A549 (cell line): Measurements from ENCODE around the gene IFNLR1.

Source experiments
- JUN ChIP-seq, 2 experiments: fragments of >200 bp; sonication (Bioruptor Twin); formaldehyde crosslinking; IDR thresholded peaks; 2 replicates in 1 of 2; 3 replicates in 1 of 2; pipeline ENCODE4 v1.6.1; 2016 to 2017
- MAZ ChIP-seq: fragments of 150-350 bp; IDR thresholded peaks from 2 replicates; pipeline ENCODE4 v1.6.1; 2014; ENCODE audit warnings: antibody characterized with exemption, low read depth, low read length, borderline replicate concordance
- PHF8 ChIP-seq: fragments of 200-600 bp; sonication (generic); IDR thresholded peaks from 2 replicates; pipeline ENCODE4 v1.6.1; 2016; ENCODE audit warnings: low read depth, mild to moderate bottlenecking, antibody characterized with exemption, moderate library complexity, borderline replicate concordance
- TF ChIP-seq, protein P1 (sequence below): fragments of 250-450 bp; sonication (Bioruptor Pico); IDR thresholded peaks from 2 replicates; pipeline ENCODE4 v1.5.0; 2021; ENCODE audit warnings: mild to moderate bottlenecking, moderate library complexity, borderline replicate concordance
- TF ChIP-seq, protein P2 (sequence below): fragments of >200 bp; sonication (Bioruptor Twin); formaldehyde crosslinking; IDR thresholded peaks from 3 replicates; pipeline ENCODE4 v1.5.1; 2016
- TF ChIP-seq, protein P3 (sequence below): fragments of 150-350 bp; IDR thresholded peaks from 2 replicates; pipeline ENCODE4 v1.6.1; 2014; ENCODE audit warnings: low read depth, mild to moderate bottlenecking, low read length
- TF ChIP-seq, protein P4 (sequence below): fragments of 200-600 bp; sonication (generic); IDR thresholded peaks from 2 replicates; pipeline ENCODE4 v1.6.1; 2016; ENCODE audit warnings: antibody characterized with exemption, mild to moderate bottlenecking, moderate library complexity
- TF ChIP-seq, protein P5 (sequence below): fragments of 450-650 bp; IDR thresholded peaks from 2 replicates; pipeline ENCODE4 v1.6.1; 2014; ENCODE audit warnings: antibody characterized with exemption
- TF ChIP-seq, protein P6 (sequence below): fragments of >200 bp; sonication (Bioruptor Twin); formaldehyde crosslinking; IDR thresholded peaks from 3 replicates; pipeline ENCODE4 v1.6.1; 2016

DNA sequence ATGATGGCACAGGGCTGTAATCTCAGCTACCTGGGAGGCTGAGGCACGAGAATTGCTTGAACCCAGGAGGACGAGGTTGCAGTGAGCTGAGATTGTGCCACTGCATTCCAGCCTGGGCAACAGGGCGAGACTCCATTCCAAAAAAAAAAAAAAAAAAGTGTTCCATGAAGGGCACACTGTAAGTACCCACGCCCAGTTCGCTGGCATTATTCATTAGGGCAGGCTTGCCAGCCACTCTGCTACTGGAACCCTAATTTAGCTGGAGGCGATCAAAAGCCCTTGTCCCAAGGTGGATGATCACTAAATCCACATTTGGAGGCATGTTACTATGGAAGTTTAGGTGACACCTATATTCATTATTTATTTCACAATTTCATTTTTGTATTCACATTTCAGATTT, 5.0 kb downstream of the IFNLR1 start:
- TF ChIP-seq PHF8 (no peak), JUN (IDR thresholded peaks at IDR 0.05) (no peak), MAZ (no peak)
- TF ChIP-seq, protein P1, sequence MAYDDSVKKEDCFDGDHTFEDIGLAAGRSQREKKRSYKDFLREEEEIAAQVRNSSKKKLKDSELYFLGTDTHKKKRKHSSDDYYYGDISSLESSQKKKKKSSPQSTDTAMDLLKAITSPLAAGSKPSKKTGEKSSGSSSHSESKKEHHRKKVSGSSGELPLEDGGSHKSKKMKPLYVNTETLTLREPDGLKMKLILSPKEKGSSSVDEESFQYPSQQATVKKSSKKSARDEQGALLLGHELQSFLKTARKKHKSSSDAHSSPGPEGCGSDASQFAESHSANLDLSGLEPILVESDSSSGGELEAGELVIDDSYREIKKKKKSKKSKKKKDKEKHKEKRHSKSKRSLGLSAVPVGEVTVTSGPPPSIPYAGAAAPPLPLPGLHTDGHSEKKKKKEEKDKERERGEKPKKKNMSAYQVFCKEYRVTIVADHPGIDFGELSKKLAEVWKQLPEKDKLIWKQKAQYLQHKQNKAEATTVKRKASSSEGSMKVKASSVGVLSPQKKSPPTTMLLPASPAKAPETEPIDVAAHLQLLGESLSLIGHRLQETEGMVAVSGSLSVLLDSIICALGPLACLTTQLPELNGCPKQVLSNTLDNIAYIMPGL (CRISPR knock-in tag), result no peak
- TF ChIP-seq, protein P2, sequence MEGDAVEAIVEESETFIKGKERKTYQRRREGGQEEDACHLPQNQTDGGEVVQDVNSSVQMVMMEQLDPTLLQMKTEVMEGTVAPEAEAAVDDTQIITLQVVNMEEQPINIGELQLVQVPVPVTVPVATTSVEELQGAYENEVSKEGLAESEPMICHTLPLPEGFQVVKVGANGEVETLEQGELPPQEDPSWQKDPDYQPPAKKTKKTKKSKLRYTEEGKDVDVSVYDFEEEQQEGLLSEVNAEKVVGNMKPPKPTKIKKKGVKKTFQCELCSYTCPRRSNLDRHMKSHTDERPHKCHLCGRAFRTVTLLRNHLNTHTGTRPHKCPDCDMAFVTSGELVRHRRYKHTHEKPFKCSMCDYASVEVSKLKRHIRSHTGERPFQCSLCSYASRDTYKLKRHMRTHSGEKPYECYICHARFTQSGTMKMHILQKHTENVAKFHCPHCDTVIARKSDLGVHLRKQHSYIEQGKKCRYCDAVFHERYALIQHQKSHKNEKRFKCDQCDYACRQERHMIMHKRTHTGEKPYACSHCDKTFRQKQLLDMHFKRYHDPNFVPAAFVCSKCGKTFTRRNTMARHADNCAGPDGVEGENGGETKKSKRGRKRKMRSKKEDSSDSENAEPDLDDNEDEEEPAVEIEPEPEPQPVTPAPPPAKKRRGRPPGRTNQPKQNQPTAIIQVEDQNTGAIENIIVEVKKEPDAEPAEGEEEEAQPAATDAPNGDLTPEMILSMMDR, result no peak
- TF ChIP-seq, protein P3, sequence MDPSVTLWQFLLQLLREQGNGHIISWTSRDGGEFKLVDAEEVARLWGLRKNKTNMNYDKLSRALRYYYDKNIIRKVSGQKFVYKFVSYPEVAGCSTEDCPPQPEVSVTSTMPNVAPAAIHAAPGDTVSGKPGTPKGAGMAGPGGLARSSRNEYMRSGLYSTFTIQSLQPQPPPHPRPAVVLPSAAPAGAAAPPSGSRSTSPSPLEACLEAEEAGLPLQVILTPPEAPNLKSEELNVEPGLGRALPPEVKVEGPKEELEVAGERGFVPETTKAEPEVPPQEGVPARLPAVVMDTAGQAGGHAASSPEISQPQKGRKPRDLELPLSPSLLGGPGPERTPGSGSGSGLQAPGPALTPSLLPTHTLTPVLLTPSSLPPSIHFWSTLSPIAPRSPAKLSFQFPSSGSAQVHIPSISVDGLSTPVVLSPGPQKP, result no peak
- TF ChIP-seq, protein P4, sequence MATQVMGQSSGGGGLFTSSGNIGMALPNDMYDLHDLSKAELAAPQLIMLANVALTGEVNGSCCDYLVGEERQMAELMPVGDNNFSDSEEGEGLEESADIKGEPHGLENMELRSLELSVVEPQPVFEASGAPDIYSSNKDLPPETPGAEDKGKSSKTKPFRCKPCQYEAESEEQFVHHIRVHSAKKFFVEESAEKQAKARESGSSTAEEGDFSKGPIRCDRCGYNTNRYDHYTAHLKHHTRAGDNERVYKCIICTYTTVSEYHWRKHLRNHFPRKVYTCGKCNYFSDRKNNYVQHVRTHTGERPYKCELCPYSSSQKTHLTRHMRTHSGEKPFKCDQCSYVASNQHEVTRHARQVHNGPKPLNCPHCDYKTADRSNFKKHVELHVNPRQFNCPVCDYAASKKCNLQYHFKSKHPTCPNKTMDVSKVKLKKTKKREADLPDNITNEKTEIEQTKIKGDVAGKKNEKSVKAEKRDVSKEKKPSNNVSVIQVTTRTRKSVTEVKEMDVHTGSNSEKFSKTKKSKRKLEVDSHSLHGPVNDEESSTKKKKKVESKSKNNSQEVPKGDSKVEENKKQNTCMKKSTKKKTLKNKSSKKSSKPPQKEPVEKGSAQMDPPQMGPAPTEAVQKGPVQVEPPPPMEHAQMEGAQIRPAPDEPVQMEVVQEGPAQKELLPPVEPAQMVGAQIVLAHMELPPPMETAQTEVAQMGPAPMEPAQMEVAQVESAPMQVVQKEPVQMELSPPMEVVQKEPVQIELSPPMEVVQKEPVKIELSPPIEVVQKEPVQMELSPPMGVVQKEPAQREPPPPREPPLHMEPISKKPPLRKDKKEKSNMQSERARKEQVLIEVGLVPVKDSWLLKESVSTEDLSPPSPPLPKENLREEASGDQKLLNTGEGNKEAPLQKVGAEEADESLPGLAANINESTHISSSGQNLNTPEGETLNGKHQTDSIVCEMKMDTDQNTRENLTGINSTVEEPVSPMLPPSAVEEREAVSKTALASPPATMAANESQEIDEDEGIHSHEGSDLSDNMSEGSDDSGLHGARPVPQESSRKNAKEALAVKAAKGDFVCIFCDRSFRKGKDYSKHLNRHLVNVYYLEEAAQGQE, result no peak
- TF ChIP-seq, protein P5, sequence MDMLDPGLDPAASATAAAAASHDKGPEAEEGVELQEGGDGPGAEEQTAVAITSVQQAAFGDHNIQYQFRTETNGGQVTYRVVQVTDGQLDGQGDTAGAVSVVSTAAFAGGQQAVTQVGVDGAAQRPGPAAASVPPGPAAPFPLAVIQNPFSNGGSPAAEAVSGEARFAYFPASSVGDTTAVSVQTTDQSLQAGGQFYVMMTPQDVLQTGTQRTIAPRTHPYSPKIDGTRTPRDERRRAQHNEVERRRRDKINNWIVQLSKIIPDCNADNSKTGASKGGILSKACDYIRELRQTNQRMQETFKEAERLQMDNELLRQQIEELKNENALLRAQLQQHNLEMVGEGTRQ, result no peak
- TF ChIP-seq, protein P6, sequence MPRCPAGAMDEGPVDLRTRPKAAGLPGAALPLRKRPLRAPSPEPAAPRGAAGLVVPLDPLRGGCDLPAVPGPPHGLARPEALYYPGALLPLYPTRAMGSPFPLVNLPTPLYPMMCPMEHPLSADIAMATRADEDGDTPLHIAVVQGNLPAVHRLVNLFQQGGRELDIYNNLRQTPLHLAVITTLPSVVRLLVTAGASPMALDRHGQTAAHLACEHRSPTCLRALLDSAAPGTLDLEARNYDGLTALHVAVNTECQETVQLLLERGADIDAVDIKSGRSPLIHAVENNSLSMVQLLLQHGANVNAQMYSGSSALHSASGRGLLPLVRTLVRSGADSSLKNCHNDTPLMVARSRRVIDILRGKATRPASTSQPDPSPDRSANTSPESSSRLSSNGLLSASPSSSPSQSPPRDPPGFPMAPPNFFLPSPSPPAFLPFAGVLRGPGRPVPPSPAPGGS, result no peak
